KBM-7 (cell line): ENCODE data around the gene PAXX.
A peak's percentile ranks its signal among the peaks of the same experiment; 100 is the strongest.

ENCODE experiments used
- DNase-seq: peaks from one replicate; pipeline ENCODE4 v3.0.0-alpha.2; 2015
- in situ Hi-C: fragments of 300-500 bp; cut with MboI; formaldehyde crosslinking; loops from 2 replicates; pipeline ENCODE4 v1.14.3; 2020; ENCODE audit warnings: low sequenced_read_pairs, low pct_unique_long_range_greater_than_20kb, mixed read lengths

The PAXX gene

GRCh38 chr9:137012694-137013570 lies 20.7 kb downstream of the PAXX start:
- no peak for DNase-seq
- in situ Hi-C loops: no loop called here

- no peak for DNase-seq
- in situ Hi-C loops: no loop called here
Observed at GRCh38 chr9:137013571-137013940, 21.3 kb downstream of the PAXX start.

GRCh38 chr9:137014166-137014565 lies 21.9 kb downstream of the PAXX start:
- no peak for DNase-seq
- in situ Hi-C loops: no loop called here

GRCh38 chr9:137014776-137015539 lies 22.7 kb downstream of the PAXX start:
- no peak for DNase-seq
- in situ Hi-C loops: no loop called here

- DNase-seq: no peak
- in situ Hi-C loops: no loop called here
Observed at GRCh38 chr9:137015540-137015930, 23.3 kb downstream of the PAXX start.

GRCh38 chr9:137015976-137016375 lies 23.8 kb downstream of the PAXX start:
- no peak for DNase-seq
- in situ Hi-C loops: no loop called here

- in situ Hi-C loops: no loop called here
Observed at GRCh38 chr9:137016436-137016835, 24.2 kb downstream of the PAXX start.

GRCh38 chr9:137017071-137017470 lies 24.8 kb downstream of the PAXX start:
- in situ Hi-C loops: no loop called here
- no peak for DNase-seq

More at GRCh38 chr9:137016436-137016835, 24.2 kb downstream of the PAXX start:
- DNase-seq: no peak

- DNase-seq: no peak
- in situ Hi-C loops: no loop called here
Observed at GRCh38 chr9:137017791-137018497, 25.7 kb downstream of the PAXX start.

- in situ Hi-C loops: no loop called here
- no peak for DNase-seq
Observed at GRCh38 chr9:137018761-137019559, 26.7 kb downstream of the PAXX start.

- no peak for DNase-seq
- in situ Hi-C loops: no loop called here
Observed at GRCh38 chr9:137019891-137020683, 27.9 kb downstream of the PAXX start.

- DNase-seq: no peak
- in situ Hi-C loops: no loop called here
Observed at GRCh38 chr9:137020771-137021567, 28.7 kb downstream of the PAXX start.

- in situ Hi-C loops: no loop called here
- no peak for DNase-seq
Observed at GRCh38 chr9:137021568-137021978, 29.4 kb downstream of the PAXX start.

GRCh38 chr9:137021979-137022661 lies 29.9 kb downstream of the PAXX start:
- in situ Hi-C loops: no loop called here
- DNase-seq: peak; percentile 63

- no peak for DNase-seq
- in situ Hi-C loops: no loop called here
Observed at GRCh38 chr9:137022662-137023008, 30.4 kb downstream of the PAXX start.

- in situ Hi-C loops: no loop called here
- DNase-seq: no peak
Observed at GRCh38 chr9:137023157-137023556, 30.9 kb downstream of the PAXX start.

- no peak for DNase-seq
- in situ Hi-C loops: no loop called here
Observed at GRCh38 chr9:137023583-137023991, 31.4 kb downstream of the PAXX start.
